ENCODE results near the gene MED20.
"Not testable (repeated sequence)": the region's sequence is repeated elsewhere in the genome, so short reads cannot be mapped to it uniquely, and the experiment has no call there.

DNA sequence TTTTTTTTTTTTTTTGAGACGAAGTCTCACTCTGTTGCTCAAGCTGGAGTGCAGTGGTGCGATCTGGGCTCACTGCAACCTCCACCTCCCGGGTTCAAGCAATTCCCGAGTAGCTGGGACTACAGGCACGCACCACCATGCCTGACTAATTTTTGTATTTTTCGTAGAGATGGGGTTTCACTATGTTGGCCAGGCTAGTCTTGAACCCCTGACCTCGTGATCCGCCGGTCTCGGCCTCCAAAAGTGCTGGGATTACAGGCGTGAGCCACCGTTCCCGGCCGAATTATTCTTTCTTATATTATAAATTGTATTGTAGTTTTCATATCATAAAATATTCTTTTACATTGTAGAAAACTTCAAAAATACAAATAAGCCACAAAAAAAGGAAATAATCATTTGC, 21.9 kb upstream of the MED20 start:
- TF ChIP-seq POLR2A, EP300, CTCF (IDR thresholded peaks at IDR 0.05): not testable (repeated sequence)

Measured in gastroesophageal sphincter (tissue), 3 donors.